ENCODE results near the gene NTRK2. TPM values are rescaled to one million over a fixed set of nuclear protein-coding genes. Genes with fewer than 3 reads are reported as not detected.

The NTRK2 gene
- total RNA-seq, 1 donor from 2014 or later, result 26.6 TPM

- Histone ChIP-seq H3K9ac (ENCODE audit: low read depth in 1 of 3, low read length in 3 of 3) (no peak overlapping the region), H3K9me3 (ENCODE audit: control insufficient read depth in 3 of 3, low read length in 3 of 3) (no peaks in the 10 kb centered on the region), H3K4me3 (ENCODE audit: low read length in 3 of 3) (no peak overlapping the region), H3K27me3 (ENCODE audit: control insufficient read depth in 3 of 3, insufficient read depth in 3 of 3, low read length in 3 of 3) (no peaks in the 10 kb centered on the region), H3K4me1 (ENCODE audit: control insufficient read depth in 3 of 3, insufficient read depth in 3 of 3, low read length in 3 of 3) (no peaks in the 10 kb centered on the region), H3K27ac (ENCODE audit: low read depth, low read length) (no peak overlapping the region), H3K36me3 (ENCODE audit: control insufficient read depth in 3 of 3, insufficient read depth in 3 of 3, low read length in 3 of 3) (no peaks in the 10 kb centered on the region)
Measured at GRCh38 chr9:84832453-84832852, 162.9 kb downstream of the NTRK2 start.

GRCh38 chr9:84834426-84834825 is 164.9 kb downstream of the NTRK2 start:
- Histone ChIP-seq H3K36me3 (ENCODE audit: control insufficient read depth in 3 of 3, insufficient read depth in 3 of 3, low read length in 3 of 3) (no peaks in the 10 kb centered on the region), H3K27ac (ENCODE audit: low read depth, low read length) (no peak overlapping the region), H3K4me1 (ENCODE audit: control insufficient read depth in 3 of 3, insufficient read depth in 3 of 3, low read length in 3 of 3) (no peaks in the 10 kb centered on the region), H3K4me3 (ENCODE audit: low read length in 3 of 3) (no peak overlapping the region), H3K27me3 (ENCODE audit: control insufficient read depth in 3 of 3, insufficient read depth in 3 of 3, low read length in 3 of 3) (no peaks in the 10 kb centered on the region), H3K9me3 (ENCODE audit: control insufficient read depth in 3 of 3, low read length in 3 of 3) (no peaks in the 10 kb centered on the region), H3K9ac (ENCODE audit: low read depth in 1 of 3, low read length in 3 of 3) (no peak overlapping the region)

DNA sequence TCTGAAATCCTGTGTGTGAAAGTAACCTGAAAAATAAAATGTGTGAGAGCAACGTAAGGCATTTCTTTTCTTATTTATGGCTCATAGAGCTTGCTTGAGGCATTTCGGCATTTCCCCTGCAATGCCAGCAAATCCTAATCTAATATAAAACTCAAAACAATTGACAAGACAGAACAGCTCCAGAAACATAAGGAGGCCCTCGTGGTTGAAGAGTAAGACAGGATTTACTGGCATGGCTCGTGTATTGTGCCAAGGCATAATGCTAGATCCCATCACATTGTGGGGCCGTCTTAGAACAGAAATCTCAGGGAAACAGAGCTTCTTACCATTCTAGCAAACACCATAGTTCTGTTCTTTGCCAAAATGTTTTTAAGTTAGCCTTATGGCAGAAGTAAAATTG is 166.2 kb downstream of the NTRK2 start:
- Histone ChIP-seq H3K27me3 (ENCODE audit: control insufficient read depth in 3 of 3, insufficient read depth in 3 of 3, low read length in 3 of 3) (no peaks in the 10 kb centered on the region), H3K4me3 (ENCODE audit: low read length in 3 of 3) (no peak overlapping the region), H3K36me3 (ENCODE audit: control insufficient read depth in 3 of 3, insufficient read depth in 3 of 3, low read length in 3 of 3) (no peaks in the 10 kb centered on the region), H3K4me1 (ENCODE audit: control insufficient read depth in 3 of 3, insufficient read depth in 3 of 3, low read length in 3 of 3) (no peaks in the 10 kb centered on the region), H3K9me3 (ENCODE audit: control insufficient read depth in 3 of 3, low read length in 3 of 3) (no peaks in the 10 kb centered on the region), H3K27ac (ENCODE audit: low read depth, low read length) (no peak overlapping the region), H3K9ac (ENCODE audit: low read depth in 1 of 3, low read length in 3 of 3) (no peak overlapping the region)

- no peaks in the 10 kb centered on the region for H3K4me1 ChIP-seq (ENCODE audit: control insufficient read depth in 3 of 3, insufficient read depth in 3 of 3, low read length in 3 of 3)
- H3K9ac ChIP-seq (ENCODE audit: low read depth in 1 of 3, low read length in 3 of 3), result no peak overlapping the region
- no peaks in the 10 kb centered on the region for H3K36me3 ChIP-seq (ENCODE audit: control insufficient read depth in 3 of 3, insufficient read depth in 3 of 3, low read length in 3 of 3)
- H3K27me3 ChIP-seq (ENCODE audit: control insufficient read depth in 3 of 3, insufficient read depth in 3 of 3, low read length in 3 of 3), result peaks cover 0 to 2% (median 0%) of the 10 kb centered on the region in 3 donors
- no peak overlapping the region for H3K27ac ChIP-seq (ENCODE audit: low read depth, low read length)
- H3K9me3 ChIP-seq (ENCODE audit: control insufficient read depth in 3 of 3, low read length in 3 of 3), result no peaks in the 10 kb centered on the region
- no peak overlapping the region for H3K4me3 ChIP-seq (ENCODE audit: low read length in 3 of 3)
Measured at GRCh38 chr9:84838879-84839278, 169.3 kb downstream of the NTRK2 start.

- Histone ChIP-seq H3K9ac (ENCODE audit: low read depth in 1 of 3, low read length in 3 of 3) (no peak overlapping the region), H3K4me1 (ENCODE audit: control insufficient read depth in 3 of 3, insufficient read depth in 3 of 3, low read length in 3 of 3) (no peaks in the 10 kb centered on the region), H3K9me3 (ENCODE audit: control insufficient read depth in 3 of 3, low read length in 3 of 3) (no peaks in the 10 kb centered on the region), H3K27ac (ENCODE audit: low read depth, low read length) (no peak overlapping the region), H3K36me3 (ENCODE audit: control insufficient read depth in 3 of 3, insufficient read depth in 3 of 3, low read length in 3 of 3) (no peaks in the 10 kb centered on the region), H3K27me3 (ENCODE audit: control insufficient read depth in 3 of 3, insufficient read depth in 3 of 3, low read length in 3 of 3) (peaks cover 0 to 2% (median 0%) of the 10 kb centered on the region in 3 donors), H3K4me3 (ENCODE audit: low read length in 3 of 3) (no peak overlapping the region)
Measured at GRCh38 chr9:84839541-84839940, 170.0 kb downstream of the NTRK2 start.

- Histone ChIP-seq H3K9ac (ENCODE audit: low read depth in 1 of 3, low read length in 3 of 3) (no peak overlapping the region), H3K36me3 (ENCODE audit: control insufficient read depth in 3 of 3, insufficient read depth in 3 of 3, low read length in 3 of 3) (no peaks in the 10 kb centered on the region), H3K4me3 (ENCODE audit: low read length in 3 of 3) (no peak overlapping the region), H3K4me1 (ENCODE audit: control insufficient read depth in 3 of 3, insufficient read depth in 3 of 3, low read length in 3 of 3) (no peaks in the 10 kb centered on the region), H3K27me3 (ENCODE audit: control insufficient read depth in 3 of 3, insufficient read depth in 3 of 3, low read length in 3 of 3) (peaks cover 0 to 2% (median 0%) of the 10 kb centered on the region in 3 donors), H3K27ac (ENCODE audit: low read depth, low read length) (no peak overlapping the region), H3K9me3 (ENCODE audit: control insufficient read depth in 3 of 3, low read length in 3 of 3) (no peaks in the 10 kb centered on the region)
Measured at GRCh38 chr9:84841931-84842330, 172.4 kb downstream of the NTRK2 start.

GRCh38 chr9:84843175-84843824 is 173.8 kb downstream of the NTRK2 start:
- no peaks in the 10 kb centered on the region for H3K36me3 ChIP-seq (ENCODE audit: control insufficient read depth in 3 of 3, insufficient read depth in 3 of 3, low read length in 3 of 3)

GRCh38 chr9:84845956-84846900 is 176.7 kb downstream of the NTRK2 start:
- no peaks in the 10 kb centered on the region for H3K36me3 ChIP-seq (ENCODE audit: control insufficient read depth in 3 of 3, insufficient read depth in 3 of 3, low read length in 3 of 3)

More at GRCh38 chr9:84843175-84843824, 173.8 kb downstream of the NTRK2 start:
- H3K9me3 ChIP-seq (ENCODE audit: control insufficient read depth in 3 of 3, low read length in 3 of 3), result no peaks in the 10 kb centered on the region
- H3K27me3 ChIP-seq (ENCODE audit: control insufficient read depth in 3 of 3, insufficient read depth in 3 of 3, low read length in 3 of 3), result peaks cover 0 to 2% (median 0%) of the 10 kb centered on the region in 3 donors
- H3K4me1 ChIP-seq (ENCODE audit: control insufficient read depth in 3 of 3, insufficient read depth in 3 of 3, low read length in 3 of 3), result no peaks in the 10 kb centered on the region
- H3K9ac ChIP-seq (ENCODE audit: low read depth in 1 of 3, low read length in 3 of 3), result no peak overlapping the region
- no peak overlapping the region for H3K4me3 ChIP-seq (ENCODE audit: low read length in 3 of 3)
- H3K27ac ChIP-seq (ENCODE audit: low read depth, low read length), result no peak overlapping the region

GRCh38 chr9:84846906-84847305 is 177.4 kb downstream of the NTRK2 start:
- no peaks in the 10 kb centered on the region for H3K27me3 ChIP-seq (ENCODE audit: control insufficient read depth in 3 of 3, insufficient read depth in 3 of 3, low read length in 3 of 3)
- no peaks in the 10 kb centered on the region for H3K9me3 ChIP-seq (ENCODE audit: control insufficient read depth in 3 of 3, low read length in 3 of 3)
- no peak overlapping the region for H3K27ac ChIP-seq (ENCODE audit: low read depth, low read length)
- no peaks in the 10 kb centered on the region for H3K36me3 ChIP-seq (ENCODE audit: control insufficient read depth in 3 of 3, insufficient read depth in 3 of 3, low read length in 3 of 3)
- no peak overlapping the region for H3K4me3 ChIP-seq (ENCODE audit: low read length in 3 of 3)
- no peak overlapping the region for H3K9ac ChIP-seq (ENCODE audit: low read depth in 1 of 3, low read length in 3 of 3)
- H3K4me1 ChIP-seq (ENCODE audit: control insufficient read depth in 3 of 3, insufficient read depth in 3 of 3, low read length in 3 of 3), result peaks cover 0 to 2% (median 2%) of the 10 kb centered on the region in 3 donors

More at GRCh38 chr9:84845956-84846900, 176.7 kb downstream of the NTRK2 start:
- H3K27me3 ChIP-seq (ENCODE audit: control insufficient read depth in 3 of 3, insufficient read depth in 3 of 3, low read length in 3 of 3), result peaks cover 0 to 2% (median 0%) of the 10 kb centered on the region in 3 donors
- H3K4me3 ChIP-seq (ENCODE audit: low read length in 3 of 3), result no peak overlapping the region
- H3K27ac ChIP-seq (ENCODE audit: low read depth, low read length), result no peak overlapping the region
- no peak overlapping the region for H3K9ac ChIP-seq (ENCODE audit: low read depth in 1 of 3, low read length in 3 of 3)
- no peaks in the 10 kb centered on the region for H3K9me3 ChIP-seq (ENCODE audit: control insufficient read depth in 3 of 3, low read length in 3 of 3)
- no peaks in the 10 kb centered on the region for H3K4me1 ChIP-seq (ENCODE audit: control insufficient read depth in 3 of 3, insufficient read depth in 3 of 3, low read length in 3 of 3)

DNA sequence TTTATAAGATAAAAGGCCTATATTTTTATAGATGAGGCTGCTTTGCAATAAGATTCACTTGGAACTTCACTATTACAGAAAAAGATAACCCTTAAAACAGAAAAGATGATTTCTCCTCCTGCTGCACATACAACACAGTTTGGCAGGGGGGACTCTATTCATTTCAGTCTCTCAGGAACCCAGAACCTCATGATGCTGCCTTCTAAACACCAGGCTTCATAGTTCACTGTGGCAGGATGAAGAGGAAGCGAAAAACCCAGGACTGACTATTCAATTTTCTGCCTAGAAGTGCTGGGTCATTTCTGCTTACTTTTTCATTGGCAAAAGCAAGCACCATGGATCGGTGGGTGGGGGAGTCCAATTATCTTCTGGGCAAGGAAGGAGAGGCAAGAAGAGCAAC is 179.5 kb downstream of the NTRK2 start:
- Histone ChIP-seq H3K4me3 (ENCODE audit: low read length in 3 of 3) (no peak overlapping the region), H3K36me3 (ENCODE audit: control insufficient read depth in 3 of 3, insufficient read depth in 3 of 3, low read length in 3 of 3) (no peaks in the 10 kb centered on the region), H3K4me1 (ENCODE audit: control insufficient read depth in 3 of 3, insufficient read depth in 3 of 3, low read length in 3 of 3) (peaks cover 9 to 16% (median 14%) of the 10 kb centered on the region in 3 donors), H3K9ac (ENCODE audit: low read depth in 1 of 3, low read length in 3 of 3) (no peak overlapping the region), H3K27ac (ENCODE audit: low read depth, low read length) (no peak overlapping the region), H3K9me3 (ENCODE audit: control insufficient read depth in 3 of 3, low read length in 3 of 3) (no peaks in the 10 kb centered on the region), H3K27me3 (ENCODE audit: control insufficient read depth in 3 of 3, insufficient read depth in 3 of 3, low read length in 3 of 3) (no peaks in the 10 kb centered on the region)
